CD4-positive, alpha-beta T cell (primary cell): ENCODE results near the gene FBXL20. TPM values are rescaled to one million over a fixed set of nuclear protein-coding genes. Genes with fewer than 3 reads are reported as not detected.
A peak's percentile ranks its signal among the peaks of the same experiment; 100 is the strongest.

Experiments
- ATAC-seq: fragments of 200-7000 bp; cut with Tn5 transposase; one replicate; pipeline ENCODE4 v1.10.0; 2022; ENCODE audit warnings: mild to moderate bottlenecking; ENCODE audit not compliant: poor library complexity
- CTCF ChIA-PET: fragments of 350-600 bp; sonication (Branson Sonifier 250); formaldehyde crosslinking; loops from one replicate; lab custom pipeline; 2021; ENCODE audit warnings: antibody characterized with exemption, inconsistent platforms; lab: Charles Lee
- POLR2A ChIA-PET: fragments of 350-600 bp; sonication (Branson Sonifier 250); formaldehyde crosslinking; loops from one replicate; lab custom pipeline; 2021; ENCODE audit warnings: antibody characterized with exemption, inconsistent platforms; lab: Charles Lee
- DNase-seq, 14 experiments: peaks; one replicate each; pipeline ENCODE4 v3.0.0-alpha.2; 2013 to 2020; ENCODE audit warnings: mixed read lengths in 2 of 14
- H3K27ac ChIP-seq, 2 donors: one replicate each; pipeline versions ENCODE4 v1.5.1 to v1.7.0; 2013; ENCODE audit warnings: low read length in 2 of 2, low read depth in 1 of 2, mild to moderate bottlenecking in 1 of 2
- H3K27me3 ChIP-seq, 2 experiments: 1 replicate in 1 of 2; 2 replicates in 1 of 2; pipeline versions ENCODE4 v1.6.1 to v1.7.0; 2013; ENCODE audit warnings: low read length in 2 of 2, control low read depth in 1 of 2, mild to moderate bottlenecking in 1 of 2, moderate library complexity in 1 of 2; ENCODE audit not compliant: insufficient read depth in 2 of 2, control insufficient read depth in 1 of 2
- H3K36me3 ChIP-seq: one replicate; pipeline ENCODE4 v1.6.1; 2013; ENCODE audit warnings: low read length, control low read depth; ENCODE audit not compliant: insufficient read depth
- H3K4me1 ChIP-seq: one replicate; pipeline ENCODE4 v1.6.1; 2013; ENCODE audit warnings: low read length, control low read depth; ENCODE audit not compliant: insufficient read depth
- H3K4me3 ChIP-seq: one replicate; pipeline ENCODE4 v1.5.1; 2013; ENCODE audit warnings: mild to moderate bottlenecking, low read length, moderate library complexity
- H3K9me3 ChIP-seq, 2 experiments: 1 replicate in 1 of 2; 2 replicates in 1 of 2; pipeline versions ENCODE4 v1.6.1 to v1.7.0; 2013; ENCODE audit warnings: low read length in 2 of 2, mild to moderate bottlenecking in 2 of 2, control low read depth in 1 of 2, moderate library complexity in 1 of 2; ENCODE audit not compliant: control insufficient read depth in 1 of 2, insufficient read depth in 1 of 2
- H3K27ac Mint-ChIP-seq: one replicate; pipeline ENCODE4 v1.8.0; 2020; ENCODE audit warnings: mixed read lengths
- H3K27me3 Mint-ChIP-seq: one replicate; pipeline ENCODE4 v1.8.0; 2021; ENCODE audit warnings: mixed read lengths
- H3K36me3 Mint-ChIP-seq: one replicate; pipeline ENCODE4 v1.8.0; 2021; ENCODE audit warnings: low read depth, mixed read lengths
- H3K4me1 Mint-ChIP-seq: one replicate; pipeline ENCODE4 v1.8.0; 2021; ENCODE audit warnings: low read depth, mixed read lengths
- H3K4me3 Mint-ChIP-seq: one replicate; pipeline ENCODE4 v1.8.0; 2020; ENCODE audit warnings: mild to moderate bottlenecking, mixed read lengths
- H3K9me3 Mint-ChIP-seq: one replicate; pipeline ENCODE4 v1.8.0; 2020; ENCODE audit warnings: mixed read lengths
- CTCF ChIP-seq: fragments of 200-600 bp; IDR thresholded peaks from one replicate; pipeline ENCODE4 v1.8.0; 2022; ENCODE audit warnings: antibody characterized with exemption, mild to moderate bottlenecking
- intact Hi-C, 2 experiments: fragments of 100-400 bp; cut with DNase I in 1 of 2; cut with micrococcal nuclease in 1 of 2; formaldehyde crosslinking; loops; one replicate each; pipeline versions ENCODE4 v1.15.1 to v1.9.0; 2023 to 2025; cut with DNase I, micrococcal nuclease
- total RNA-seq, 174 experiments: library from RNA in 2 of 174; stranded (reverse) in 2 of 174; gene quantifications; one replicate each; pipeline ENCODE4 v1.2.3 and lab custom pipeline; 2021 to 2026

Gene FBXL20
- total RNA-seq, 2 experiments from 2014 or later, result 16.7 to 17.1 TPM

- Mint-ChIP-seq H3K4me3 (no peak overlapping the region), H3K4me1 (peaks cover 8% of the 10 kb centered on the region), H3K36me3 (peaks cover 5% of the 10 kb centered on the region), H3K27me3 (no peaks in the 10 kb centered on the region), H3K9me3 (no peaks in the 10 kb centered on the region), H3K27ac (no peak overlapping the region)
- H3K4me1 ChIP-seq, result peaks cover 2% of the 10 kb centered on the region
- H3K27ac ChIP-seq, result no peak overlapping the region
- TF ChIP-seq CTCF, result no peak
- CTCF ChIA-PET, result no interaction called here
- no peaks in the 10 kb centered on the region for H3K9me3 ChIP-seq
- ATAC-seq (no peak), DNase-seq (peak in 3 of 14 experiments; percentile 4 to 20 (median 17))
- peaks cover 7% of the 10 kb centered on the region for H3K36me3 ChIP-seq
- intact Hi-C loops, result no loop called here
- POLR2A ChIA-PET, result no interaction called here
- H3K27me3 ChIP-seq, result no peaks in the 10 kb centered on the region
- H3K4me3 ChIP-seq, result no peak overlapping the region
These were observed 75.7 kb downstream of the FBXL20 start for GRCh38 chr17:39325528-39326240.

GRCh38 chr17:39318636-39319035 lies 82.8 kb downstream of the FBXL20 start:
- Mint-ChIP-seq H3K4me3 (no peak overlapping the region), H3K27ac (no peak overlapping the region), H3K27me3 (no peaks in the 10 kb centered on the region), H3K36me3 (peaks cover 13% of the 10 kb centered on the region), H3K4me1 (no peaks in the 10 kb centered on the region), H3K9me3 (no peaks in the 10 kb centered on the region)
- Histone ChIP-seq H3K9me3 (no peaks in the 10 kb centered on the region), H3K36me3 (no peaks in the 10 kb centered on the region), H3K4me3 (no peak overlapping the region), H3K27me3 (no peaks in the 10 kb centered on the region), H3K27ac (no peak overlapping the region), H3K4me1 (no peaks in the 10 kb centered on the region)
- ATAC-seq (no peak), DNase-seq (no peak)
- ChIA-PET POLR2A (no interaction called here), CTCF (no interaction called here)
- intact Hi-C loops, result no loop called here
- TF ChIP-seq CTCF, result no peak

DNA sequence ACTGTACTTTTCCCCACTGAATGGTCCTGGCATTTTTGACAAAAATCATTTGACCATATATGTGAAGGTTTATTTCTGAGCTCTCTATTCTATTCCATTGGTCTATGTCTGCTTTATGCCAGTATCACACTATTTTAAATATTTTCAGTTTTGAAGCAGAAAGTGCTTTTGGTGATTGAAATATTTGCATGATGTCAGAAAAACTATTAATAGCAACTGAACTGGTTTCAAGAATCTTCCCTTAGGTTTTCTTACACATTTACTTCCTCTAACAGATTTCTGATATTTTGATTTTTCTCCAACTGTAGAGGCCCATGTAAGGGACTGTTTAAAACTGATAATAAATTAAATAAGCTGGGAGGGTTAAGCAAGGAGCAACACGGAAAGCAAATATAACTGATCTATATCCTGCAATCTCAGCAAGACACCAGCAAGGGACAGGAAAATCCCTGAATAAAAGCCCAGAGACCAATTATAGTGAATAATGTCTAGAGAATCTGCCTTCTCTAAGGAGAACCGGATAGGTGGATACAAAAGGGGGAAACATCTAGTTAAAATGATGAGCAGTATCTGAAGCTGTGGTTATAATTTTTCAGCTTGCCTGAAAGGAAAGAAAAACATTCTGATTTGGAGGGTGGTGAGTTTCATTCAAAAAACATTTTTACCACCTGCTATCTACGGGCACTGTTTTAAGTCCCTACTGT lies 94.8 kb downstream of the FBXL20 start:
- H3K4me1 ChIP-seq, result no peaks in the 10 kb centered on the region
- H3K4me3 Mint-ChIP-seq, result no peak overlapping the region
- H3K9me3 Mint-ChIP-seq, result no peaks in the 10 kb centered on the region
- intact Hi-C loops, result no loop called here
- ATAC-seq (no peak), DNase-seq (no peak)
- peaks cover 39% of the 10 kb centered on the region for H3K36me3 Mint-ChIP-seq
- no peaks in the 10 kb centered on the region for H3K9me3 ChIP-seq
- H3K27ac ChIP-seq, result no peak overlapping the region
- ChIA-PET POLR2A (no interaction called here), CTCF (interaction anchor here (0.5 kb wide), 1 partner anchor 34 kb away, joined by 3 read pairs; no protein-coding TSS in a partner anchor)
- H3K36me3 ChIP-seq, result peaks cover 12% of the 10 kb centered on the region
- no peak for TF ChIP-seq CTCF
- H3K27ac Mint-ChIP-seq, result no peak overlapping the region
- no peaks in the 10 kb centered on the region for H3K27me3 Mint-ChIP-seq
- no peaks in the 10 kb centered on the region for H3K4me1 Mint-ChIP-seq
- H3K27me3 ChIP-seq, result no peaks in the 10 kb centered on the region
- no peak overlapping the region for H3K4me3 ChIP-seq
